GM12878 (cell line): Measurements from ENCODE around the gene CLN3. TPM values are rescaled to one million over a fixed set of nuclear protein-coding genes. Genes with fewer than 3 reads are reported as not detected.

Experiments
- BCL11A ChIP-seq: IDR thresholded peaks from 2 replicates; pipeline ENCODE4 v1.6.1; 2011; ENCODE audit warnings: low read depth, low read length
- CEBPB ChIP-seq, 2 experiments: fragments of 150-350 bp in 1 of 2; IDR thresholded peaks; 2 replicates each; pipeline ENCODE4 v1.6.1; 2012 to 2014; ENCODE audit warnings: low read depth in 2 of 2, low read length in 2 of 2, borderline replicate concordance in 1 of 2, inconsistent platforms in 1 of 2
- E4F1 ChIP-seq: fragments of 450-650 bp; IDR thresholded peaks from 2 replicates; pipeline ENCODE4 v1.6.1; 2018; ENCODE audit warnings: borderline replicate concordance, mild to moderate bottlenecking; ENCODE audit not compliant: partially characterized antibody
- EP300 ChIP-seq, 2 experiments: fragments of 150-350 bp in 1 of 2; IDR thresholded peaks; 2 replicates each; pipeline ENCODE4 v1.6.1; 2011 to 2012; ENCODE audit warnings: low read depth in 2 of 2, low read length in 2 of 2, borderline replicate concordance in 1 of 2, improper control_type of control experiment in 1 of 2, inconsistent platforms in 1 of 2; ENCODE audit not compliant: control insufficient read depth in 1 of 2
- JUND ChIP-seq: IDR thresholded peaks from 2 replicates; pipeline ENCODE4 v1.6.1; 2012; ENCODE audit warnings: low read depth, mild to moderate bottlenecking, low read length, improper control_type of control experiment, moderate library complexity
- KDM1A ChIP-seq: fragments of 200-600 bp; sonication (generic); IDR thresholded peaks from 2 replicates; pipeline ENCODE4 v1.6.1; 2016; ENCODE audit warnings: borderline replicate concordance
- KLF5 ChIP-seq: fragments of 450-650 bp; IDR thresholded peaks from 2 replicates; pipeline ENCODE4 v1.6.1; 2014; ENCODE audit warnings: mild to moderate bottlenecking; ENCODE audit not compliant: partially characterized antibody
- MLLT1 ChIP-seq: fragments of 450-650 bp; IDR thresholded peaks from 2 replicates; pipeline ENCODE4 v1.6.1; 2016; ENCODE audit warnings: mild to moderate bottlenecking
- RAD51 ChIP-seq: fragments of 450-650 bp; IDR thresholded peaks from 2 replicates; pipeline ENCODE4 v1.6.1; 2016; ENCODE audit warnings: moderate library complexity, mild to moderate bottlenecking, inconsistent platforms
- ZNF24 ChIP-seq: fragments of 450-650 bp; IDR thresholded peaks from 2 replicates; pipeline ENCODE4 v1.6.1; 2017; ENCODE audit warnings: antibody characterized with exemption, mild to moderate bottlenecking
- polyA plus RNA-seq, 11 experiments: library from polyadenylated mRNA; depleted of rRNA in 4 of 11; unstranded in 6 of 11; stranded (reverse) in 5 of 11; fragments of >200 nt; fragmentation: Nextera tagmentation in 4 of 11; fragmentation: Illumina TruSeq in 1 of 11; extraction: Ambion mirVana in 4 of 11; extraction: Trizol in 1 of 11; gene quantifications; 1 replicate in 1 of 11; 2 replicates in 10 of 11; pipeline versions ENCODE4 v1.2.1 to v1.2.3, GENCODE V29; 2011 to 2016; ENCODE audit warnings: inconsistent platforms in 2 of 11, missing spikeins in 2 of 11, low read depth in 1 of 11
- total RNA-seq, 4 experiments: library from RNA; depleted of rRNA in 3 of 4; stranded (reverse); fragments of >200 nt in 3 of 4; fragmentation: Illumina TruSeq in 1 of 4; extraction: Trizol in 1 of 4; gene quantifications; 2 replicates each; pipeline versions ENCODE4 v1.2.1 to v1.2.3, GENCODE V29; 2013 to 2021

The CLN3 gene
- total and polyA plus RNA-seq, 10 of the 15 experiments (the other 5 are each of a cell fraction or from before 2014, with no cell fraction given), result 2.3 to 25.0 (median 16.6) TPM

- TF ChIP-seq CEBPB (IDR thresholded peaks at IDR 0.05; ENCODE audit: borderline replicate concordance in 1 of 2, low read depth in 2 of 2, low read length in 2 of 2), result no peak
- no peak for TF ChIP-seq ZNF24
- no peak for TF ChIP-seq E4F1
- TF ChIP-seq EP300 (IDR thresholded peaks at IDR 0.05; ENCODE audit: borderline replicate concordance in 1 of 2, control insufficient read depth in 1 of 2, low read depth in 2 of 2, low read length in 2 of 2), result no peak
- TF ChIP-seq BCL11A, result no peak
- TF ChIP-seq JUND, result no peak
- no peak for TF ChIP-seq MLLT1
- no peak for TF ChIP-seq KDM1A
- TF ChIP-seq KLF5, result no peak
- no peak for TF ChIP-seq RAD51
These were observed 4.2 kb upstream of the CLN3 start (continued) for GRCh38 chr16:28495795-28496749.
